ENCODE data around the gene ELAPOR1.

ELAPOR1 gene

GRCh38 chr1:109111386-109112055, 2.4 kb upstream of the ELAPOR1 start:
- ATAC-seq (ENCODE audit: low read depth): no peak
- H3K9me3 ChIP-seq (ENCODE audit: severe bottlenecking): no peaks in the 10 kb centered on the region
- H3K27me3 ChIP-seq (ENCODE audit: insufficient read depth, poor library complexity, severe bottlenecking): peaks cover 37% of the 10 kb centered on the region
- no peaks in the 10 kb centered on the region for H3K36me3 ChIP-seq (ENCODE audit: low read depth)
- no peak overlapping the region for H3K4me3 ChIP-seq (ENCODE audit: severe bottlenecking)
- no peak for TF ChIP-seq CTCF (IDR thresholded peaks at IDR 0.05; ENCODE audit: poor library complexity, severe bottlenecking)
- no peak overlapping the region for H3K27ac ChIP-seq (ENCODE audit: poor library complexity, severe bottlenecking)
- no peak for DNase-seq (ENCODE audit: low spot score)
- H3K4me1 ChIP-seq (ENCODE audit: insufficient read depth, poor library complexity, severe bottlenecking): no peaks in the 10 kb centered on the region

GRCh38 chr1:109112056-109112651, 1.8 kb upstream of the ELAPOR1 start:
- H3K4me3 ChIP-seq (ENCODE audit: severe bottlenecking): no peak overlapping the region
- H3K9me3 ChIP-seq (ENCODE audit: severe bottlenecking): no peaks in the 10 kb centered on the region
- no peaks in the 10 kb centered on the region for H3K4me1 ChIP-seq (ENCODE audit: insufficient read depth, poor library complexity, severe bottlenecking)
- no peak overlapping the region for H3K27ac ChIP-seq (ENCODE audit: poor library complexity, severe bottlenecking)
- DNase-seq (ENCODE audit: low spot score): no peak
- peak; percentile 53 for ATAC-seq (ENCODE audit: low read depth)
- H3K27me3 ChIP-seq (ENCODE audit: insufficient read depth, poor library complexity, severe bottlenecking): peaks cover 37% of the 10 kb centered on the region
- no peak for TF ChIP-seq CTCF (IDR thresholded peaks at IDR 0.05; ENCODE audit: poor library complexity, severe bottlenecking)
- no peaks in the 10 kb centered on the region for H3K36me3 ChIP-seq (ENCODE audit: low read depth)

- no peaks in the 10 kb centered on the region for H3K4me1 ChIP-seq (ENCODE audit: insufficient read depth, poor library complexity, severe bottlenecking)
- peak; percentile 76 for DNase-seq (ENCODE audit: low spot score)
- TF ChIP-seq CTCF (IDR thresholded peaks at IDR 0.05; ENCODE audit: poor library complexity, severe bottlenecking): peak; percentile 88
- H3K4me3 ChIP-seq (ENCODE audit: severe bottlenecking): no peak overlapping the region
- H3K27ac ChIP-seq (ENCODE audit: poor library complexity, severe bottlenecking): no peak overlapping the region
- ATAC-seq (ENCODE audit: low read depth): peak; percentile 79
- H3K9me3 ChIP-seq (ENCODE audit: severe bottlenecking): no peaks in the 10 kb centered on the region
- peaks cover 37% of the 10 kb centered on the region for H3K27me3 ChIP-seq (ENCODE audit: insufficient read depth, poor library complexity, severe bottlenecking)
- no peaks in the 10 kb centered on the region for H3K36me3 ChIP-seq (ENCODE audit: low read depth)
Measured at GRCh38 chr1:109112652-109113285, 1.1 kb upstream of the ELAPOR1 start.

GRCh38 chr1:109114342-109114674, 393 bp downstream of the ELAPOR1 start:
- no peaks in the 10 kb centered on the region for H3K4me1 ChIP-seq (ENCODE audit: insufficient read depth, poor library complexity, severe bottlenecking)
- no peak overlapping the region for H3K27ac ChIP-seq (ENCODE audit: poor library complexity, severe bottlenecking)
- ATAC-seq (ENCODE audit: low read depth) (peak; percentile 23; the same call in 1 of the 3 replicates), DNase-seq (ENCODE audit: low spot score) (no peak)
- no peaks in the 10 kb centered on the region for H3K9me3 ChIP-seq (ENCODE audit: severe bottlenecking)
- TF ChIP-seq CTCF (IDR thresholded peaks at IDR 0.05; ENCODE audit: poor library complexity, severe bottlenecking): no peak
- peak overlapping the region; percentile 29 for H3K4me3 ChIP-seq (ENCODE audit: severe bottlenecking)
- H3K27me3 ChIP-seq (ENCODE audit: insufficient read depth, poor library complexity, severe bottlenecking): peaks cover 37% of the 10 kb centered on the region
- H3K36me3 ChIP-seq (ENCODE audit: low read depth): no peaks in the 10 kb centered on the region

- H3K4me1 ChIP-seq (ENCODE audit: insufficient read depth, poor library complexity, severe bottlenecking): no peaks in the 10 kb centered on the region
- no peak for TF ChIP-seq CTCF (IDR thresholded peaks at IDR 0.05; ENCODE audit: poor library complexity, severe bottlenecking)
Measured at GRCh38 chr1:109115685-109116084, 1.8 kb downstream of the ELAPOR1 start.

More at GRCh38 chr1:109115685-109116084, 1.8 kb downstream of the ELAPOR1 start:
- peaks cover 37% of the 10 kb centered on the region for H3K27me3 ChIP-seq (ENCODE audit: insufficient read depth, poor library complexity, severe bottlenecking)
- DNase-seq (ENCODE audit: low spot score) (no peak), ATAC-seq (ENCODE audit: low read depth) (no peak)
- H3K27ac ChIP-seq (ENCODE audit: poor library complexity, severe bottlenecking): no peak overlapping the region
- no peak overlapping the region for H3K4me3 ChIP-seq (ENCODE audit: severe bottlenecking)
- no peaks in the 10 kb centered on the region for H3K36me3 ChIP-seq (ENCODE audit: low read depth)
- H3K9me3 ChIP-seq (ENCODE audit: severe bottlenecking): no peaks in the 10 kb centered on the region

Data from RWPE2 (cell line).